Spleen (tissue), 7 donors: ENCODE data around the gene OR5H14.
"Not testable (repeated sequence)": the region's sequence is repeated elsewhere in the genome, so short reads cannot be mapped to it uniquely, and the experiment has no call there.

Source experiments
- CTCF ChIP-seq, 11 experiments: fragments of 200-600 bp in 7 of 11; fragments of 450-650 bp in 4 of 11; sonication (generic) in 4 of 11; IDR thresholded peaks in 8 of 11; conservative IDR thresholded peaks in 3 of 11; 1 replicate in 7 of 11; 2 replicates in 4 of 11; pipeline versions ENCODE4 v1.4.0 to v1.8.0; 2016 to 2021; ENCODE audit warnings: antibody characterized with exemption in 11 of 11, inconsistent platforms in 4 of 11, mild to moderate bottlenecking in 1 of 11
- POLR2A ChIP-seq, 3 donors: fragments of 450-650 bp; IDR thresholded peaks; one replicate each; pipeline ENCODE4 v1.5.1; 2017; ENCODE audit warnings: antibody characterized with exemption in 3 of 3, mild to moderate bottlenecking in 1 of 3
- POLR2AphosphoS5 ChIP-seq, 3 donors: sonication (generic); formaldehyde crosslinking; IDR thresholded peaks; one replicate each; pipeline ENCODE4 v1.5.1; 2017; ENCODE audit warnings: antibody characterized with exemption in 3 of 3
- donor health status: DM: no; HTN: no; CAD: no; lungs with moderate emphysema.
- donor health status: DM: no; HTN: no; CAD: no.
- donor health status: DM: no; HTN: no; CAD: no.

- not testable (repeated sequence) for TF ChIP-seq CTCF (IDR thresholded peaks at IDR 0.05 in 8 of 11, conservative IDR thresholded peaks at IDR 0.05 in 3 of 11); POLR2A (IDR thresholded peaks at IDR 0.05); POLR2AphosphoS5 (IDR thresholded peaks at IDR 0.05)
These were observed 43.6 kb downstream of the OR5H14 start for GRCh38 chr3:98190911-98191310.
